NCI-H1417 treated with DMSO at 0.1 percent for 48 hours (cell line): ENCODE measurements around the gene ARL2BP.
"Not testable (repeated sequence)": the region's sequence is repeated elsewhere in the genome, so short reads cannot be mapped to it uniquely, and the experiment has no call there.

Source experiments
- DNase-seq: peaks from one replicate; lab custom pipeline; 2025; lab: John Stamatoyannopoulos, UW

The ARL2BP gene

GRCh38 chr16:57263541-57264351 lies 18.7 kb downstream of the ARL2BP start:
- no peak for DNase-seq

DNA sequence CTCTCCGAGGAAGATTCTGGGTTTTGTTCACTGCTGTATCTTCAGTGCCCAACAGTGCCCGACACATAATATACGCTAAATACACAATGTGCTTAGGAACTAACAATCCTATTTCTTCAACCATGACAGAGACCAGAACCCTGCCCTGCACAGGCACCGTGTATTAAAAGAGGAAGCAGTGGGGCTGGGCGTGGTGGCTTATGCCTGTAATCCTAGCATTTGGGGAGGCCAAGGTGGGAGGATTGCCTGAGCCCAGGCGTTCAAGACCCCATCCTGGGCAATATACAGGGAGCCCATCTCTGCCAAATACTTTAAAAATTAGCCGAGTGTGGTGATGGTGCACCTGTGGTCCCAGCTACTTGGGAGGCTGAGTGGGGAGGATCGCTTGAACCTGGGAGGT lies 19.3 kb downstream of the ARL2BP start:
- DNase-seq = no peak

DNA sequence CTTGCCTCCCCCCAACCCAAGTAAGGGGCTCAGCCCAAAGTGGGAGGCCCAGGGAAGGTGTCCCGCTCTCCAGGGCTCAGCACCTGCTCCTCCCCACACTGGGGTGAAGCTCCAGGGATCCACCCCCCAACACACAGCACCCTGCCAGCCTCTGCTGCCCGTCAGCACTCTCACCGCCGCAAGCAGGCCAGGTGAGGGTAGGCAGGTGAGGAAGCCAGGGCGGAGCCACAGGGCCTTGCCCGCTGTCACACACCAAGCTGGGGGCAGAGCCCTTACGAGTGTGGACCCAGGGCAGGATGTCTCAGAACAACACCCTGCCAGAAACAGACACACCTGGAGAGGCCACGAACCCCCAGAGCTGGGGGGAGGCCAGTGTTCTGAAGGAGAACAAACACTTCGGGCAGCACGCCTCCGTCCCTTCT lies 19.9 kb downstream of the ARL2BP start:
- DNase-seq = no peak

DNA sequence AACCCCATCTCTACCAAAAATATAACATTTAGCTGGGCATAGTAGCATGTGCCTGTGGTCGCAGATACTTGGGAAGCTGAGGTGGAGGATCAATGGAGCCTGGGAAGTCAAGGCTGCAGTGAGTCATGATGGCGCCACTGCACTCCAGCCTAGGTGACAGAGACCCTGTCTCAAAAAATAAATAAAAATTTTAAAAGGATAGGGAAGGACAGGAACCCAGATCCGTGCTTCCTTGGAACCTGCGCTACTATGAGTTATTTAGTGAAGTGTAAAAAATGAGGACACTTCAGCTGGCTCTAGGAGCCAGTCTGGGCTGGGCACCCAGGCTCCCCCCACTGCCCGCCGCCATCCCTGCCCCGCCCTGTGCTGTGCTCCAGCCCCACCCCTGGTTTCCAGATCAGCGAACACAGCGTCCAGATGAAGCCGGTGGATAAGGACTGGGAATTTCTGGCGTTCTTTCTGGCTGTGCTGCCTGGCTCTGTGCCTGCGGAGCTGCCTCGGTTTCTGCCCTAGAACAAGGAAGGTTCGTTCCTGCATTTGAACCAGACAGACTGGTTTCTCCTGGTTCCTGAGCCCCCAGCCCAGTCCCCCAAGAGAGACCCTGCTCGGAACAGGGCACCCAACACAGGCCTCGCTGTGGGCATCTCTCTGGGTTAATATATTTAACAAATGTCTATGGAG lies 20.9 kb downstream of the ARL2BP start:
- no peak for DNase-seq

- no peak for DNase-seq
These were observed 21.6 kb downstream of the ARL2BP start for GRCh38 chr16:57266531-57267260.

DNA sequence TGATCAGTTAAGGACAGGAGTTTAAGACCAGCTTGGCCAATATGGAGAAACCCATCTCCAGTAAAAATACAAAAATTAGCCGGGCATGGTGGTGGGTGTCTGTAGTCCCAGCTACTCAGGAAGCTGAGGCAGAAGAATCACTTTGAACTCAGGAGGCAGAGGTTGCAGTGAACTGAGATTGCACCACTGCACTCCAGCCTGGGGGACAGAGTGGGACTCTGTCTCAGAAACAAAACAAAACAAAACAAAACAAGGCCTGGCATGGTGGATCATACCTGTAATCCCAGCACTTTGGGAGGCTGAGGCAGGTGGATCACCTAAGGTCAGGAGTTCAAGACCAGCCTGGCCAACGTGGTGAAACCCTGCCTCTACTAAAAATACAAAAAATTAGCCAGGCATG lies 22.3 kb downstream of the ARL2BP start:
- DNase-seq = not testable (repeated sequence)

DNA sequence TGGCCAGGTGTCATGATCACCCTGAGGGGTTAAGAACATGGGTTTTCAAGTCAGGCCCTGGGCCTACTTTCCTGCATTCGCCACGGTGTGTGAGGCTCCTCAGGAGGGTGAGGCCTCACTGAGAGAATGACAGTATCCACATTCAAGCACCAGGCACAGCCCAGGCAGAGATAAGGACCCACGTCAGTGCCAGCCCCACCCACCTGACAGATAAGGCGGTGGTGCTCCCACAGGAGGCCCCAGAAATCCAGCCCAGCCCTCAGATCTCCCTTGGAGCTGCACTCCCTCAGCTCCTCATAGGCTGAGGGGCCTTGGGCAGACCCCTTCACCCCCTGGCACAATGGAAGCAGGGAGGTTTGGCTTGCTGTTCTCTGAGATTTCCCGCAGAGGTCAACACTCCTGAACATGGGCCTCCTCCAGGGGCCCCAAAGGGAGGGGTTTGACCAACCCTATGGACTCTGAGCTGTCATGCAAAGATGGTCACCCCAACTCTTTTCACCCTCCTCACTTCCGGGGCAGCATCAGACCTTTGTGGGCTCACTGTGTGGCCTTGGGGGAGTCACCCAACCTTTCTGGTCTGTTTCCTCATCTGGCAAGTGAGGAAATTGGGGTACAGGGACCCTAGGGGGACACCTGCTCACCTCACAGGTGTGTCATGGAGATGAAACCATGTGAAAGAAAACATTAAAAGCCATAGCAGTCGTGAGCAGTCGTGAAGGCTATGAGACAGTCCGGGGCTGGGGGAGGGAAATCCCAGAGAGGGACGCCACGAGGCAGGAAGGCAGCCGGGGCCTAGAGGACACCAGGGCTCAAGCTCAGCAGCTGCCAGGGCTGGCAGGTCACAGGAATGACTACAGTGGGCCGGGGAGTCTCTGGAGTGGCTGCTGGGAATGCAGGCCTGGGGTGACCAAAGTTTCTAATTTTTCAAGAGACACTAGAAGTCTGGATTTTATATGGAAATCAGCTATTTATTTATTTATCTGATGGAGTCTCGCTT lies 24.0 kb downstream of the ARL2BP start:
- no peak for DNase-seq

DNA sequence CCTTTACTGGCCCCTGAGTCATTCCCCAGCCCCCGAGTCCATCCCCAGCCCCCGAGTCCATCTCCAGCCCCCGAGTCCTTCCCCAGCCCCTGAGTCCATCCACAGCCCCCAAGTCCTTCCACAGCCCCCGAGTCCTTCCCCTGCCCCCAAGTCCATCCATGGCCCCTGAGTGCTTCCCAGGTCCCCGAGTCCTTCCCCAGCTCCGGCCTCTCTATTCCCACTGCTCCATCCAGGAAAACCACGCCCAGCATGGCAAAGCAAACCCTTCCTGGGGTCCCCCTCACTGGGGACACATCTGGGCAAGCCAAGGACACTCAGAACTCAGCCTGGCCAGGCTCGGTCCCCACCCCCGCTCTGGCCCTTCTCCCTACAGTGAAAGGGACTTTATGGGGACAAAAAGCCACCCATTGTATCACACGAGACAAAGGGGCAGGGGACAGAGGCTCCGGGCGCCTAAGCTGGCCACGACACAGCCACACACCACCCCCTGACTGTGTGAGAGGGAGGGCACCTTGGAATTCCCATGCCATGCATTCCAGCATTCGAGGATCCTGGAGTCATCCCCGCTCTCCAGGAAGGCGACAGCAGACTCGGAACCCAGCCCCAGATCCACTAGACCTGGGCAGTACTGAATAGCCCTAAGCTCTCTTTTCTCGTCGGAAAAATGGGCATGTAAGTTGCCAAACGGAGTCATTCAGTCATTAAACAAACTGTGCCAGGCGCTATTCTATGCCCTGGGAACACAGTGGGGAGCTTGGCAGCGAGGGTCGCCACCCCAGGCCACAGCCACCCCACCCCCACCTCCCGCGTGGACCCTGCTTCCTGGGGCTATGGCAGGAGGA lies 25.4 kb downstream of the ARL2BP start:
- DNase-seq = no peak

DNA sequence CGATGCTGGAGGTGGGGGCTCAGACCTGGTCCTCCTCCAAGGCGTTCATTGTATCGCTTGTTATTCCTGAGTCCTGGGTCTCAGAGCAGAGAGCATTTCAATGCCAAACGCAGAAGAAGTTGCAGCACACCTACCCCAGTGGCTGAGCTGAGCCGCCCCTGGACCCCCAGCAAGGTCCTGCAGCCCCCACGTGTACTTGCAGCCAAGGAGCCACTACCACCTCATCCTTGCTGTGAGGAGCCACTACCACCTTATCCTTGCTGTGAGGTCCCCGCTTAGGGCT lies 25.9 kb downstream of the ARL2BP start:
- no peak for DNase-seq

- no peak for DNase-seq
These were observed 26.9 kb downstream of the ARL2BP start for GRCh38 chr16:57271867-57272495.

DNA sequence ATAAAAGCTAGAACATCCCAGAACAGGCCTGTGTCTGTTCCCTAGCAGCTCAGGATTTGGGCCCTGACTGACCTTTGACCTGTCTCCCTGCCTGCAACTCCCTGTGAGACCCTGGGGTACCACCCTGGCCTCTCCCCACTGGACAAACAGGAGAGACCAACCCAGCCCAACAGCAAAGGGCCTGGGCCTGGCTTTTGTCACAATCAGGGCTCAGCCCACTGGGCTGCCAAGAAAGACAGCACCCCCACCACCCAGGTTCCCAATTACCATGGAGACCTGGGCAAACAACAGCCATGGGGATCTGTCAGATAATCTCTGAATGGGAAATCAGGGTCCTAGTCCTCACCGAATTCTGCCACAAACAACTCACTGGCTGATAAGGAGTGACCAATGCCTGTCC lies 28.3 kb downstream of the ARL2BP start:
- no peak for DNase-seq

- DNase-seq = no peak
These were observed 28.8 kb downstream of the ARL2BP start for GRCh38 chr16:57273826-57274225.

- not testable (repeated sequence) for DNase-seq
These were observed 30.9 kb downstream of the ARL2BP start for GRCh38 chr16:57275946-57276345.

DNA sequence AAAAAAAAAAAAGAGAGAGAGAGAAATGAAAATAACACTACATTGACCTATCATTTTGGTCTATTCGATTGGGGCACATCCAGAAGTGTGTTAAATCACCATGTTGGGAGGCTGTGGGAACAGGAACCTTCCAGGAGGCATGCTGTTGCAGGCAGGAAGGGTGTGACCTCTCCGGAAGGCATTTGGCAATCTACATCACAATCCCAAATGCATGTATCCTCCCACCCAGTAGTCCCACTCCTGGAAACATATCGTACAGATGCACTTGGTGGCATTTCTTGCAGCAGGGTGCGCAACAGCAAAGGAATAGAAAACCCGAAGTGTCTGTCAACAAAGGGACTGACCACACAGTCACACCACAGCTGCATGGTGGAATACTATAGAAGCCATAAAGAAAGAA lies 31.5 kb downstream of the ARL2BP start:
- DNase-seq = no peak

GRCh38 chr16:57277586-57277985 lies 32.5 kb downstream of the ARL2BP start:
- no peak for DNase-seq

DNA sequence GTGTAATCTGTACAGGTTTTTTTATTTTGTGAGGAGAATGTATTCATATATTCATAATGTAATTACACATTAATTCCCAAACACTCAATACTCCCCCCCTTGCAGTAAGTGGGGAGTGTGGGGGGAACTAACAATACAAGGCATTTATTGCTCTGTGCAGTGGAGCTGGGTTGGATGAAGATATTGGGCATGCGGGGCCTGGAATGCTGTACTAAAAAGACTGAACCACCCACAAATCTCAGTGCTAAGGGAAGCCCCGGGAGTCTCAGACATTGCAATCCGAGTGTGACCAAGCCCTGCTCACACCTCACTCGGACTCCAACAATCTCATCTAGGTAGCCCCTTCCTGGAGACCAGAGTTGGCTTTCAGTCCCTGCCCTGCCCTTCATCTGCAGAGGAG lies 33.4 kb downstream of the ARL2BP start:
- DNase-seq = no peak

DNA sequence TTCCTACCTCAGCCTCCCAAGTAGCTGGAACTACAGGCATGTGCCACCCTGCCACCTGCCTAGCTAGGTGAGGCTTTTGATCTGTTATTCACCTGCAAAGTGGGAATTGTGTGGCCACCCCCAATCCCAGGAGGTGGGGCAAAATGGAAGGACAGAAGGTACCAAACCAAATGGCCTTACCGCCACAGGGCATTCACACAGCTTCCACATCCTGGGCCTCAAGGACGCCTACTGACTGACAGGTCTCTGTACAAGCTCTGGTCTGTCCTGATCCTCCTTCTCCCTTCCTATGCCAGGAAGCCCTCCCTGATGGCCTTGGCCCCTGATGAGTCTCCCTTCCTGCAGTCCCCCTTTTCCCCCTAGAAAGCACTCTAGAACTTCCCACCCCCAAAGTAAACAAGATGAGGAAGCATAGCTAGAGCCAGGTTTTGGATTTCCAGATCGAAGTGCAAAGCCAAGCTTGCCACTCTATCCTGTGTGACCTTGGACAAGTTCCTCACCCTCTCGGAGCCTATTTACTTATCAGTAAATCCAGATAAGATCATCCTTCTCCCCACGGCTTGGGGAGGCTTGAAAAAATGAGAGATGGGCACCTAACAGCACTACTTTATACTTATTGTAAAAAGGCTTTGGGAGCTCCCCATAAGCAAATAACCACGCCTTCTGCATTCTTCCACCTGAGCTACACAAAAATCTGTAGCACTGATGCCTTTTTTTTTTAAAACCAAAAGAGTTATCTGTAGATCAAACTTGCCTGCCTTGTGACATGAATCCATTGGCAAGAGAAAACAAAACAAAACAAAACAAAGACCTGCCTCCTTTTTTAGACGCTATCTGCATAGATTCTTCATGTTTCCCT lies 35.0 kb downstream of the ARL2BP start:
- DNase-seq = no peak

- no peak for DNase-seq
These were observed 36.7 kb downstream of the ARL2BP start for GRCh38 chr16:57281791-57282190.

- DNase-seq = no peak
These were observed 37.6 kb downstream of the ARL2BP start for GRCh38 chr16:57282510-57283213.
